GM12864 (cell line): ENCODE data around the gene SMAD9.

ENCODE experiments used
- DNase-seq: peaks from one replicate; pipeline ENCODE4 v3.0.0-alpha.2; 2011; ENCODE audit warnings: low read depth
- H3K4me3 ChIP-seq: 2 replicates; pipeline ENCODE4 v1.5.1; 2011; ENCODE audit warnings: mild to moderate bottlenecking, low read depth, low read length, control low read depth
- CTCF ChIP-seq: IDR thresholded peaks from 2 replicates; pipeline ENCODE4 v1.5.1; 2011; ENCODE audit warnings: low read depth, mild to moderate bottlenecking, moderate library complexity, low read length, control low read depth, inconsistent platforms; ENCODE audit errors: missing control alignments

Gene SMAD9

DNA sequence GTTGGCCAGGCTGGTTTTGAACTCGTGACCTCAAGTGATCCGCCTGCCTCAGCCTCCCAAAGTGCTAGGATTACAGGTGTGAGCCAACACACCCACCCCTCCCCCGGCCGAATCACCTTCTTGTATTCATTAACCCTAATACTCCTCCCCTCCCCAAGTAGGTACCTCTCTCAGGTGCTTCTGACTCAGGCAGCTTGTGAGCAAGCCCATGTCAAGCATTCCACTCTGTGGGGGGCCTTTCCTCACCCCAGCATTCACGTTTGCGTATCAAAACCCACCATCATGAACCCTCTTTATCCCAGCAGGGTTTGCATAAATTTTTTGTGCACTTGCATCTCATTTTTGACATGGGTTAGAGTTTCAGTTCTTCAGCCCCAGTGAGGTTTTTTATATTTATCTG, 124.6 kb downstream of the SMAD9 start:
- TF ChIP-seq CTCF: no peak
- DNase-seq: no peak
- H3K4me3 ChIP-seq: no peak overlapping the region
